RKO (cell line): Measurements from ENCODE around the gene TTF2.

Experiments used
- DNase-seq: peaks from one replicate; pipeline ENCODE4 v3.0.0-alpha.2; 2016; ENCODE audit warnings: low spot score

The TTF2 gene

DNA sequence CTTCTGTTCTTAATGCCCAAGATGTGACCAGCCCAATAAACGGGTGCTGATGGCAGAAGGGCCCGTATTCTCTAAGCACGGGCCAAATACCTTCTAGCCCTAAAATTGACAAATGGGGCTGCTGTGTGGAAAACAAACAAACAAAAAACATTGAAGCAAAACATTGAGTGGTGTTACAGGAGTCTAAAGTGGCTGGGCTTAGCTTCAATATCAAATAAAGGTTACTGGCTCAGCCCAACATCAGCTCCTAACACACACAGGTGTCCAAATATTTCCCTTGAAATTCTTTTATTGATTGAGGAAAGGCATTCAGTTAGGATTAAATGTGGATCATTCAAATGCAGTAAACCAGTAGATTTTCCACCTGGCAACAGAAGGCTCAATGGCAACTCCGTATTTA lies 13.3 kb upstream of the TTF2 start:
- DNase-seq: no peak

DNA sequence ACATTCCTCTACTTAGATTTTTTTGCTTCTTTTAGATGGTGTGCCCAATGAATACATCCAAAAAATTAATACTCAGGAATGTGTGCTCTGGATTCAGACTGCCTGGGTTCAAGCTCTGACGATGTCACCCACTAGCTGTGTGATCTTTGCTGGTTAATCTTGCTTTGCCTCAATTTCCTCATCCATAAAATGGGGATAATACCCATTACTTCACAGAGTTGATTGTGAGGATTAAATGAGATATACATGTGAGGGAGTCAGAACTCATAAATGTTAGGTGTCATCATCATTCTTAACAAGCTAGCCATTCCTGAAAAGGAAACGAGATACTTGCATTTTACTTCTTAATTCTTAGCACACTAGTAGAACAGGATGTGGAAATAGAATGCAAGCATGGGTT lies 12.9 kb upstream of the TTF2 start:
- DNase-seq: no peak

DNA sequence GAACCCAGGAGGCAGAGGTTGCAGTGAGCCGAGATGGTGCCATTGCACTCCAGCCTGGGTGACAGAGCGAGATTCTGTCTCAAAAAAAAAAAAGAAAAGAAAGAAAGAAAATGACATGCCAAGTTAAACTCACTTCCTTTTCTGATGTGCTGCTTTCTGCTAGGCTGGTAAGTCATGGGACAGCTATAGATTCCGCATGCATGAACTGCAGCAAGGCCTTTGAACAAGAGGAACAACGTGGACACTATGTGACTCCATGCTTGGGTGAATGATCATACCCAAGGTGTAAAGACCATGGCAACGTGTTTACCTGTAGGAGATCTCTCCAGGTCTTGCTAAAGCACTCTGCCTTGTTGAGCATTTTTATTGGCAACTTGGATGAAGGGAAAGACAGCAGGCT lies 10.3 kb upstream of the TTF2 start:
- no peak for DNase-seq

DNA sequence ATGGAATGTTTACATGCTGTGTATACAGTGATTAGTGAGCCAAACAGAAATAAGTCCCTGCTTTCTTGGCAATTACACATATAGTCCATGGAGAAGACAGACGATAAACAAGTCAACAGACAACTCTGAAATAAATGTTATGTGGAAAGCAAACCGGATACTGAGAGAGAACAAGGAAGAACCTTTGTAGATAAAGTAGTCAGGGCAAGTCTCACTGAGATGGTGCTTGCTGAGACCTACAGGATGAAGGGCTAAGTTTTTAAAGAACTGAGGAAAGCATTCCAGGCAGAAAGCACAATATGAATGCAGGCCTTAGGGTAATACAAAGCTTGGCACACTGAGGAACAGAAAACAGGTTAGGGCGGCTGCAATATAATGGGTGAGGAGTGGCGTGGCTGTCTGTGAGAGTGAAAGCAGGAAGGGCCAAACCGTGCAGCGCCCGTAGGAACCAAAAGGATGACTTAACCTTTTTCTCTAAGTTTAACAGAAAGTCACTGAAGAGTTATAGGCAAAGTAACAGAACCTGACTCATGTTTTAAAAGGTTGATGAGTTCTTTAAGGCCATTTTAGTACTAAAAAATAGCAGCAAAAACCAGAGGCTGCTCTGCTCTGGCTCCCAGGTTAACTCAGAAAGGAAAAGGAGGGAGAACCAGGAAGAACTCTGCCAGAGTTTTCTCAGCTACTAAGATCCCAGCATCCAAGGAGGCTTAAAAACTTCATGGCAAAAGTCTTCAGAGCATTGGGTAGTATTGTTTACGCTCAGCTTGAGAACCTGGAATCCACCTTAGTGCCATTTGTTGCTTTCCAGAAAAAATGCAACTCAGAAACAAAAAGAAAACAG lies 8.7 kb upstream of the TTF2 start:
- DNase-seq: no peak

DNA sequence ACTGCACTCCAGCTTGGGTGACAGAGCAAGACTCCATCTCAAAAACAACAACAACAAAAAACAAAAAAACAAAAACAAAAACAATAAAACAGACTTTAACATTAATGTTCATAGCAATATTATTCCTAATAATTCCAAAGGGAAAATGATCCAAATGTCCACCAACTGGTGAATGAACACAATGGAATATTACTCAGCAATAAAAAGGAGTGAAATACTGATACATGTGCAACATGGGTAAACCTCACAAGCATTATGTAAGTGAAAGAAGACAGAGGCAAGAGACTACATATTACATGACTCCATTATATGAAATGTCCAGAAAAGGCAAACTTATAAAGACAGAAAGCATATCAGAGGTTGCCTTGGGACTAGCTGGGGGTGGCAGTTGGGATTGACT lies 6.1 kb upstream of the TTF2 start:
- no peak for DNase-seq

DNA sequence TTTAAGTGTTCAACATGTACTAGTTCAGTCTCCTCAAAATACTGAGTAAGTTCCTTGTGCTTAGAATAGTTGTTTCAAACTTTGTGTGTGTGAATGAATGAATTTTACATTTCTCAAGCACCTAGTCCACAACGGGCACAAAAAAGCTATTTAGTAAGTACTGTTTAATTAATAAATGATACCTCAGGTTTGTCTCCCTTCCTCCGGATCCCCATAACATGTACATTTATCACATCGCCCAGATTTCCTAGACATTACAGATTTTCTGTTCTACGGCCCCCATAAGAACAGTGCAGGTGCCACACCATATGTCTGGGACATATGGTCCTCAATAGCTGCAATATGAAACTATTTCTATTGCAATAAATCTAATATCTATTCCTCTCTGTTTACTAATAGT lies 1.3 kb upstream of the TTF2 start:
- DNase-seq: peak; percentile 20

DNA sequence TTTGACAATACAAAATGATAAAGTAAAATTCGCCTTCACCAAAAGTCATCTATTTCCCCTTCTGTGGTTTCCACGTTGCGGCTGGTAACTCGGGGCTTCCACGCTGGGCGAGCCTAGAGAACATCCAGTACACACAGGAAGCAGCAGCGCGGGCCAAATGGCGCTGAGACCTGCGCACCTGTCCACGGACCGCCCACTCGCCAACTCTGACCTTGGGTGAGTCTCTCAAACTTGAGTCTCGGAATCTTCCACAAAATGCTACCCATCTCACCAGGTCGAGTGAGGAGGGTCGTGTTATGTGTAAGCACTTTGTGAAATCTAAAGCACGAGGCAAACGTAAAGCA lies 820 bp upstream of the TTF2 start:
- peak; percentile 72 for DNase-seq

DNA sequence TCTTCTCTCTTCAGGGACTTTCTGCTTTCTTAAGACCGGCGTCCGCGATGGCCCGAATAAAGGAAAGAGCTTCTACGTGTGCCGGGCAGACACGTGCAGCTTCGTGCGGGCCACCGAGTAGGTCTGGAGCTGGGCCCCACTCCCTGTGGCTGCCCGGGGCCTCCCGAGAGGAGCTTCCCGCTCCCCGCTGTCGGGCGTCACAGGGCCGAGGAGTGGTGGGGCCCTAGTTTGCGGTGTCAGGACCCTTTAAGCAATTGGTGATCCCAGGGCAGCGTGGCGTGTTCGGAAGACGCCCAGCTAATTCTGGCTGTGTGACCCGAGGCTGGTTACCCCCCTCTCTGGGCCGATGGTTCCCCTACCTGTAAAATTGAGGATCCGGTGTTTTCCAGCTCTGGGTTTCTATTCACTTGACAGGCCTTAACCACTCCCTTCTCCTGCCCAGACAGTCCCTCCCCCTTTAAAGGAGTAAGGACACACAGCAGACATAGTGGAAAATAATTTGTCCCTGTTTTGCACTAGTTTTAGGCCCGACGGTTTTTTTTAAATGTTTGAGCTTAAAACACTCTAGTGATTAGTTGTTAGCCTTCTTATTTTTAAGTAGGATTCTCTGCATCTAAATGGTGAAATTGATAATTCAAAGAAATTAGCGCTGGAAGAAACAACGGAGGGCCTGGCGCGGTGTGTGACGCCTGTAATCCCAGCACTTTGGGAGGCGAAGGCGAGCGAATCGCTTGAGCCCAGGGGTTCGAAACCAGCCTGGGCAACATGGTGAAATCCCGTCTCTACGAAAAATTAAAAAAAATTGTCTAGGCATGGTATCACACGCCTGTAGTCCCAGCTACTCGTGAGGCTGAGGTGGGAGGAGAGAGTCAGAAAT lies 553 bp downstream of the TTF2 start:
- DNase-seq: peak; percentile 67

DNA sequence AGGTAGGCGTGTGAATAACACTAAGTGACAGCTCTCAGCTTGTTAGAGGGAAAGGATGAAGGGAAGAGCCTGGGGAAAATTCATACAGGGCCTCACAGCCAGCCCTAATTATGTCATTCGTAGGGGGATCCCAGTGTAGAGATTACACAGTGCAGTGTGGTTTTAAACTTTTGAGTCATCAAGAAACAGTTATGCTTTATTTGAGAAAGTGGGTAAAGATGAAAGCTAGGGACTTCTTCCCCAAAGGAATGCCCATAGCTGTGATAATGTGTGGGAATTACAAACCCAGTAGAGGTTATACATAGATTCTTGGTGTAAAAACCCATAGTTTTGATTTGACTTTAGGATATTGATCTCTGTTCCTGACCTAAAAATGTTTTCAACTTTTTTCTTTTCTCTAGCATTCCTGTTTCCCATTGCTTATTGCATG lies 1.9 kb downstream of the TTF2 start:
- peak; percentile 77 for DNase-seq

DNA sequence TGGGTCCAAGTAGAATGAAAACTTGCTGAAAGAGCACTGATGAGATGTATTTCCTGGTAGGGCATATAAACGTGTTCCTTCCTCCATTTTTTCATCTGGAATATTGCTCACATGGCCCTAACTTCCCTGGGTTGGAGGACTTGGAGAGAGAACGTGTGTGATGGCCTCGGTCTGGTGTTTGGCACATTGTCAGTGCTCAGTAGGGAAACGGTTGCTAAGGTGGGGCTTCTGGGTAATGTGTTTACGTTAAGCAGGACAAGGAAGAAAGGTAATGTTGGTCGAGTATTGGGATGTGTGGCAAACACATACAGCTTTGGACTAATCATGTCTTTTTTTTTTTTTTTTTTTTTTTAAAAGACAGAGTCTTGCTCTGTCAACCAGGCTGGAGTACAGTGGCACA lies 6.2 kb downstream of the TTF2 start:
- no peak for DNase-seq

DNA sequence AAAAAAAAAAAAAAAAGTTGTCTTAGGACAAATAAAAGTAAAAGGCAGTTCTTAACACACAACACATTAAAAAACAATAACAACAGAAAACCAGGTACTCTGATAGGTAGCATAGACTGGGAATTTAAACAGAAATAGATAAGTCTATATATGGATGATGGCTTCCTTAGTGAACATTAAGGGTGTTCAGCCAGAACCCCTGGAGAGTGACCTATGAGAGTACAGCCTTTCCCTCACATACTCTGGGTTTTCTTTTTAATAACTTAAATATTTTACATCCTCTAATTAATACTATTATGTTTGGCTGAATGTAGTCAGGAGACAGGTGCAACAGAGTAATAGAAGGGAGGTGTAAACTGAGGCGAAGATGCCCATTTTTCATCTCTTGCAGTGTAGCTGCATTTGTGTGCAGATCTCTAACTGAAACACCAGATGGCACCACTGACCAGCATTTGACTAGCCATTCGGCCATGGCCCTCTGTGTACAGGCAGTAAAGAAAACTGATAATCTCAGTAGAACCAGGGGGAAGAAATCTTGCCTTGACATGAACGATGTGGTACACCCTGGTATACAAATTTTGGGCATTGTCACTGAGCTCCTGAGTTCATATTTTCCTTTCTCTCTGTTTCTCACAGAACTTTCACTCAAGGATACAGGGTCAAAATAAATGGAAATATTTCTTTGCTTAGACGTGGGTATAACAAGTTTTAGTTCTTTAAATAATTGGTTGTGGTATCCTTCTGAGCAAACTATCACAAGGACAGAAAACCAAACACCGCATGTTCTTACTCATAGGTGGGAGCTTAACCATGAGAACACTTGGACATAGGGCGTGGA lies 7.6 kb downstream of the TTF2 start:
- DNase-seq: peak; percentile 68

DNA sequence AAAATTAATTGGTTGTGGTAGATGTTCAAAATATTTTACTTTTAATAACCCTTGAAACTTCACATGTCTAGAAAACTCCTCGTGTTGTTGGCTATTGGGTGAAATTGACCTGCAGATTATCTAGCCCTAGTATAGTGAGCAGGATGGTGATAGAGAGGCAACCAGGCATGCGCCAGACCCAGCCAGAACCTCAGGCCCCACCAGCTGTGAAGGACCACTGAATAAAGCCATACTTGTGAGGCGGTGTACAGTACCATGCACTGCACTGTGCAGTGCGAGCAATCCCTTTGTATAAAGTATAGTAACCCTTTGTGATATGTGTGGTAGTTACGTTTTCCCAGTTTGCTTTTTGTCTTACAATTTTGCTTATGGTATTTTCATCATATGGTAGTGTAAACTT lies 8.5 kb downstream of the TTF2 start:
- DNase-seq: no peak

DNA sequence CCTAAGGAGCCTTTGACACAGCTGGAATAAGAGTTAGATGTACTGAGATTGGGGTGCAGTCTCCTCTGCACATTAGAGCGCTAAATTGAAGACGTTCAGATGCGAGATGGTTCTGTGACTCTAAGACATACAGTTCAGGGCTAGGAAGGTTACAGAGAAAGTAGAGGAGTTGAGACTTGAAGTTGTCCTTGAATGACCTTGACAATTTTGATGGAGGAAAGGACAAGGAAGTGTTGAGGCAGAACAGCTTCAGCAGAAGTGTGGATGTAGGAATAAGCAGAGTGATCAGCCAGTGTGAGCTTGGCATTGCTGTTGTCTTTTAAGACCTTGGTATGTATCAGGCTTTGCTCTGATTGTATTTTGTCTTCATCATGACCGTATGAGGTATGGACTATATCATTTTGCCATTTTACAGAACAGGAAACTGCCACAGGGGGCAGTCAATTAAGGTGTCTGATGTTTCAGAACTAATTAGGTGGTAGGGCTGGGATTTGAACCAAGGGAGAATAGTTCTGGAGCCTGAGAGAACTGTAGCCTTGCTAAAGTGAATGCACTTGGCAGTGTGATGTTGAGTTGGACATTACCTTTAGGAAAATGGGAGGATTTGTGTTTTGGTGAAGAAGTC lies 9.2 kb downstream of the TTF2 start:
- DNase-seq: no peak

DNA sequence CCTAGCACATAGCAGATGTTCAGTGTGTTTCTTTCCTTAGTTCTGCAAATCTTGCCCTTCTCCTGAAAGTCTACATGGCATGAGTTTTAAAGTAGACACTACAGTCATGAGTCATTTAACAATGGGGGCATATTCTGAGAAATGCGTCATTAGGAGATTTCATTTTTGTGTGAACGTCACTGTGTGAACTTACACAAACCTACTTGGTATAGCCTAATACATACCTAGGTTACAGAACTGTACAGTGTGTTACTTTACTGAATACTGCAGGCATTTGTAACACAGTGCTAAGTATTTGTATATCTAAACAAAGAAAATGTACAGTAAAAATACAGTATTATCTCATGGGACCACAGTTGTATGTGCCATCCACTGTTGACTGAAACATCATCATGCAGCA lies 10.0 kb downstream of the TTF2 start:
- DNase-seq: no peak

DNA sequence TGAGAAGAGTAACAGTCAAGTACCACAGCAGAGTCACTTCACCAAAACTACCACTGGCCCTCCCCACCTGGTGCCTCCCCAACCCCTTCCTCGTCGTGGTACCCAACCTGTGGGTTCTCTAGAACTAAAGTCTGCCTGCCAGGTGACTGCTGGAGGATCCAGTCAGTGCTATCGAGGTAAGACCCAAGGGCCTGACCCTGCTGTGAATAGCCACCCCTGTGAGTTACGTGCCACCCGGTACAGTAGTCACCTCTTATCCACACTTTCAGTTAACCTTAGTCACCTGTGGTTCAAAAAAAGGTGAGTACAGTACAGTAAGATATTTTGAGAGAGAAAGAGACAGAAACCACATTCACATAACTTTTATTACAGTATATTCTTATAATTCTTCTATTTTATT lies 16.5 kb downstream of the TTF2 start:
- DNase-seq: no peak

DNA sequence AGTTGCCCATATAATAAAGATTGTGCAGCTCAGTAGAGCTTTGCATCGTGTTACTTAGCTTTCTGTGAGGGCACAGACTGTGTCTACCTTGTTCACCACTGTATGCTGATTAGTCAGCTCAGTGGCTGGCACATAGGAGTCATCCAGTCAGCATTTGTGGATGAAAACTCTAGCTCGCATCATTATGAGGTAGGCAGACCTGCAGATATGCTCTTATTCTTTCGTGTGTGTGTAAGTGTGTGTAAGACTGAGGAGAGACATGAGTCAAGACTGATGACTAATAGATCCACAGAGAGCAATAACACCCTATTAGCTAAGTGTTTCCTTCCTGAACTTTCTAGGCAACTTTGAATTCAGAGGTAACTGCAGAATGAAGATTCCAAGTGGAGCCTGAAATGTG lies 17.1 kb downstream of the TTF2 start:
- DNase-seq: peak; percentile 96

DNA sequence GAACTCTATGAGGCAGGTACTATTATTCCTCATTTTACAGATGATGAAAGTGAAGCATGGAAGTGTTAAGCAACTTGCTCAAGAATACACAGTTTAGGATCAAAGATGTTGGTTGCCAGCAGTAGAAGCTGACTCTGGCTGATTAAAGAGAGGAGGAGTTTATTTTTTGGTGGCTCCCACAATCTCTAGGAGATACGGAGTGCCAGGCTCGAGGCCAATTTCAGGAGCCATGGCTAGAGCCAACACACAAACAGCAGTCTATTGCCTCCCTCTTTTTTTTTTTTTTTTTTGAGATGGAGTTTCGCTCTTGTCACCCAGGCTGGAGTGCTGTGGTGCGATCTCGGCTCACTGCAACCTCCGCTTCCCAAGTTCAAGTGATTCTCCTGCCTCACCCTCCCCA lies 19.6 kb downstream of the TTF2 start:
- no peak for DNase-seq

DNA sequence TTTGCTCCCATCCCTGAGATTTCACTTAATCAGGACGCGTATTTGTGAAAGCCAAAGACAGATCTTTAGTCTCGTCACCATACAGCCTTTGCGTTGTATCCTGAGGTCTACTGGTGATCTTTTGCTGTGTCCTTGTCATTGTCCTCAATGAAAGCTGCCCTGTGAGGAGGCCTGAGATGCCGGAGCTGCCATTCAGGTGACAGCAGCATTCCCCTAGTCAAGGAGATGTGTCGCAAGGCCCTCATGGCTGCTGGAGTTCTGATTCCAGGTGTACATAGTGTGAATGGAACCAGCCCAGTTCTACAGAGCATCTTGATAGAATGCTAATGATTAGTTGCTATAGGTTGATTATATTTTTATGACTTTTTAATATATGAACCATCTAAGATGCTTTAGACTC lies 24.1 kb downstream of the TTF2 start:
- DNase-seq: no peak

DNA sequence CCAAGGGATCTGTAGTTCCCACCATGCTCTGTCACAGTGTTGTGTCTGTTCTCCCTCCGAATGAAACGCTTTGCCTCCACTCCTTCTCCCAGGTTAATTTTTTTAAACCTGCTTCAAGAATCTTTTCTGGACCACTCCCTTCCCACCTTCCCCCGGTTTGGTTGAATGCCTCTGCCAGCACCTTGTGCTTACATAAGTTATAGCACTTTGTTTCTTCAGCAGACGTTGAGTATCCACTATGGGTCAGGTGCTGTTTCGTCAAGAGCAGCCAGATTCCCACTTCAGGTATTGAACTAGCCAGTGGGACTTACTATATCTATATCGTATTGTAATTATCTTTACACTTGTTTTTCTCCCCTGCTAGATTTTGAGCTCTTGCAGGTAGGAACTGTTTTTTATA lies 27.6 kb downstream of the TTF2 start:
- no peak for DNase-seq

DNA sequence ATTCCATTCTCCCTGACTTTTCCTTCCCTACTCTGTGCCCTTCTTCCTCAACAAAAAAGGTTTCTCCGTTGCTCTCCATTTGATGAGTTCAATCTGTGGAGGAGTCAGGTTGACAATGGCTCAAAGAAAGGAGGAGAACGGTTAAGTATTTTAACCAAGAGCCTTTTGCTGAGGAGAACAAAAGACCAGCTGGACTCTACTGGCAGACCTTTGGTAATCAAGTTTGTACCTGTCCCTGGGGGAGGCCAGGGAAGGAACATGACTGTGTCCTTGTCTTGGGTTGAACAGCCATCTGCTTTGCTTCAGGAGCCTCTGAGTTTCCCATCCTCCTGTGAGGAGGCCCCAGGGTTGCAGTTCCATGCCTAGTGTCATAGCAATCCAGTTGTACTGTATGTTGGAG lies 29.9 kb downstream of the TTF2 start:
- no peak for DNase-seq

DNA sequence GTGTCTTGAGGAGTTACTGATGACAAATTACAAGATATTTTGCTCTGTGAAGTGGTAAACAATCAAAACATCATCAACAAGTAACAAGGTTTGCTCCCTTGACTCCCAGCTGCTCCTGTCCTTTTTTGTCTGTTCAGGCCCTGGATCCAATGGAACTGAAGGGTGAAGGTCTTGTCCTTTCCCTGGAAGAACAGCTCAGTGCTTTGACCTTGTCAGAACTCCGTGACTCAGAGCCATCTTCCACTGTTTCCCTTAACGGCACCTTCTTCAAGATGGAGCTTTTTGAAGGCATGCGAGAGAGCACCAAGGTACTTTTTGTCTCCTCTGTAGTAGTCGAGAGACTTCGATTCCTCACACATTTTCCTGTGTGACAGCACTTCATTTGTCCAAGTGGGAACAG lies 32.5 kb downstream of the TTF2 start:
- no peak for DNase-seq

DNA sequence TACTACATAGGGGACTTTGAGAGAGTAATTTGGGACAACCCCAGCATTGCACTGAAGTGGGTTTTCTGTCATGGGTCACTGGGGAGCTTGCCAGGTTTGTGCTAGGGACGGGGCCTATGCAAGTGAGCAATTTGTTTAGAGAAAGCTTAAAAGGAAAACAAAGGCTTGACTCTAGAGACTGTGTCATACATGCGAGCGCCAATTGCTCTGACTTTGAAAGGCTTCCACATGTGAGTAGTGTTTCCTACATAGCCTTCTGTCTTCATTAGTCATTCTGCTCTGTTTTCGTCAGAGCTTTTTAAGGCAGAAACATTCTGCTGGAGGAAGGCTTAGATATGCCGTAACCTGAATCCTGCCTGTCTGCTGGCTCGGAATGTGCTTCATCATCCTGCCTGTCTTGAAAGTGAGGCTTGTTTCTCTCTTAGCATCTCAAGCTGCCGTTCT lies 33.0 kb downstream of the TTF2 start:
- DNase-seq: peak; percentile 28
